Measurements from ENCODE around the gene KLK3.

DNA sequence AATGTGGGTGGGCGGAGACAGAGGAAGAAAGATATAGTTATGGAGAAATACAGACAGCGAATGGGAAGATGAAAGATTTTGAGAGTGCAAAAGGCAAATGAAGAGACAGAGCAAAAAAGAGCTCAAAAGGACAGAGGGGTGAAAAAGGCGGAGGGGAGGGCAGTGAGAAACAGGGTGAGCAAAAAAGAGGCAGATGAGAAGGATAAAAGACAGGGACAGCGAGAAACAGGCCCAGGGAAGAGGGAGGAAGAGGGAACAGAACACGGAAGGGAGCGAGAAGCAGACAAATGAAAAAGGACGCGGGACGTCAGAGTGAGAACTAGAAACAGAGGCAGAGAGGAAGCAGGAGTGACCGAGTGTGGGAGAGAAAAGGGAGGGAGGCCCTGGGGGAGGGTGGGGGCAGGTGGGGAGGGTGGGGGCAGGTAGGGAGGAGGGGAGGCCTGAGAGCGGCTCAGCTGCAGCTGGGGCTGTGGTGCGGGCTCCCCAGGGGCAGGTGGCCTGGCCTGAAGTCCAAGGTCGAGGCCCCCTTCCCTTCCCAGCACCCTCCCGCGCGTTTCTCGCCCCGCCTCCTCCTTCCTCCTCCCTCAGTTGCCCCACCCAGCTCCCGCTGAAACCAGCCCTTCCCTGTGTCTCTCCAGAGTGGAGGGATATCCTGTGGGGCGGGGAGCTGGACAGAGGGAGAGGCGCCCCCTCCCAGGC is 34.0 kb upstream of the KLK3 start:
- TF ChIP-seq CTCF (conservative IDR thresholded peaks at IDR 0.05 in 1 of 2, IDR thresholded peaks at IDR 0.05 in 1 of 2; ENCODE audit: extremely low read depth in 1 of 2, insufficient read depth in 1 of 2, low read depth in 1 of 2, low read length in 2 of 2): no peak
- no peak for TF ChIP-seq EZH2 (IDR thresholded peaks at IDR 0.05; ENCODE audit: borderline replicate concordance, low read length)

All from mammary epithelial cell (primary cell).